Colon (tissue), 2 donors: ENCODE measurements around the gene LBHD2.

Experiments used
- FAIRE-seq: peaks from 2 replicates; lab custom pipeline; 2012; peaks lifted over from hg19 to GRCh38; lab: Jason Lieb, UNC
- donor health status: control.
- donor health status: control.

LBHD2 gene

GRCh38 chr14:103091041-103091882 lies 7.3 kb downstream of the LBHD2 start:
- no peak for FAIRE-seq

DNA sequence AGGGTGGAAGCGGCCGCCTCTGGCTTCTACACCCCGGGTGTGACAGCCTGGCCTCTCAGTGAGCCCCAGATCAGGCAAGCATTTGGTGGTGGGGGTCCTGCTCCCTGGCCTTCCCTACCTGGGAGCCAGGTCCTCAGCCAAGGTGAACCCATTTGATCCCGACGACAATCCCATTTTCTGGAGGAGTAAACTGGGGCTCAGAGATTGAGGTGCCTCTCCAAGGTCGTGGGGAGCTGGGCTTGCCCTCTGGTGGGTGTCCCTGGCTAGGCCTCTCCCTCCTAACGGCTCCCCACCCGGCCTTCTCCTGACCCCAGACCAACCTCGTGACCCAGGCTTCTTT lies 7.8 kb downstream of the LBHD2 start:
- no peak for FAIRE-seq

- no peak for FAIRE-seq
Measured at GRCh38 chr14:103093856-103094405, 9.9 kb downstream of the LBHD2 start.

- no peak for FAIRE-seq
Measured at GRCh38 chr14:103094406-103095209, 10.6 kb downstream of the LBHD2 start, which contains the start of gene EXOC3L4. TSS of gene EXOC3L4 (plus strand) at chr14:103094725. CDS start at chr14:103100220, 5,495 bp downstream.

DNA sequence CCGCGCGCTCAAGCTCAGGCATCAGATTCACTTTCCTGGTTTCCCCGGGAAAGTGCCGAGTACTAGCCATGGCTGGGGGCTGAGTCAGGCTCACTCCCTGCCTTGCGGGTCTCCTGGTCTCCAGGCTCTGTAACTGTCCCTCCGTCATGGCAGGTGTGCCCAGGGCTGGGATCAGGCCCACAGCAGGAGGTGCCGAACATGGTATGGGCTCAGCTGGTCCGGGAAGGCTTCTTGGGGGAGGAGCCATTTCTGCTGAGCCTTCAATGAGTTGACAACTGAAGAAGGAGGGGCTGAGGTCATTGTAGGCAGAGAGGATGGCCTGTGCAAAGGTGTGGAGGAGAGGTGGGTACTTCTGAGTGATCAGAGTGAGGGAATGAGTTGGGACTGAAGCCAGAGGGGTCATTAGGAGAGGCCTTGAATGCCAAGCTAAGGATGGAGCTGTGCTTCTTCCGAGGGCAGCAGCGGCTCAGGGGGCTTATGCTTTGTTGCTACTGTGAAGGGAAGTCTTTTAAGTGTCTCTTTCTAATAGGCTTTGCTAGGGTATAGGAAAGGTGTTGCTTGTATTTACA lies 11.3 kb downstream of the LBHD2 start:
- no peak for FAIRE-seq

GRCh38 chr14:103096387-103096786 lies 12.4 kb downstream of the LBHD2 start:
- FAIRE-seq: no peak

GRCh38 chr14:103097244-103097993 lies 13.4 kb downstream of the LBHD2 start:
- FAIRE-seq: no peak

- no peak for FAIRE-seq
Measured at GRCh38 chr14:103097994-103098957, 14.3 kb downstream of the LBHD2 start.

- FAIRE-seq: no peak
Measured at GRCh38 chr14:103099081-103099732, 15.2 kb downstream of the LBHD2 start.

- FAIRE-seq: no peak
Measured at GRCh38 chr14:103099733-103100280, 15.8 kb downstream of the LBHD2 start.

GRCh38 chr14:103100281-103101121 lies 16.5 kb downstream of the LBHD2 start:
- FAIRE-seq: no peak

GRCh38 chr14:103101257-103101962 lies 17.4 kb downstream of the LBHD2 start:
- no peak for FAIRE-seq

DNA sequence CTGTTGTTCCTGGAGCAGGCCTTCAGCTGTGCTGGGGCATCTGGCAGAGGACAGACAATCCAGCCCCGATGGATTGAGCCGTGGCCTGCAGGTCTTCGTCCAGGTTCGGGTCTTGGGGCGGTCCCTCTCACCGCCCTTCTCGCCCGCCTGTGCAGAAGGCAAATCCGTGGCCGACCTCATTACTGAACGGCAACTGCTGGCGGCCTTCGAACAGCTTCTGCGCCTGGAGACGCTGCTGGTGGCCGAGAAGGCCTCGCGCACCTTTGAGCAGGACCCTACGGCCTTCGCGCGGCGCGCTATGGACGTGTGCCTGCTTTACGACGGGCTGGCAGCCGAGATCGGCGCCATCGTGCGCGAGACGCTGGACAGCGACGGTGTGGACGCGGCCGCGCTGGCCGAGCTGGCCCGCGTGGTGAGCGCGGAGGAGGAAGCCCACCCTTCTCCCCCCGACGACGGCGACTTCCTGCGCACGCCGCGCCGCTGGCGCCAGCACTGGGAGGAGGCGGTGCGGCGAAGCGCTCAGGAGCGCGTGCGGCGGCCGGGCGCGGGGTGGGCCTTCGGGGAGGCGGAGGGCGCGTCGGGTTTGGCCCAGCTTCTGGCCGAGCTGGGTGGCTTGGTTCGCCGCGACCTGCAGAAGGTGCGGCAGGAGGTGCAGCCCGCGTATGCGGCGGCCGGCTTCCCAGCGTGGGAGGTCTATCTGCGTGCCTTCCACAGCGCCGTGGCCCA lies 18.1 kb downstream of the LBHD2 start:
- no peak for FAIRE-seq

DNA sequence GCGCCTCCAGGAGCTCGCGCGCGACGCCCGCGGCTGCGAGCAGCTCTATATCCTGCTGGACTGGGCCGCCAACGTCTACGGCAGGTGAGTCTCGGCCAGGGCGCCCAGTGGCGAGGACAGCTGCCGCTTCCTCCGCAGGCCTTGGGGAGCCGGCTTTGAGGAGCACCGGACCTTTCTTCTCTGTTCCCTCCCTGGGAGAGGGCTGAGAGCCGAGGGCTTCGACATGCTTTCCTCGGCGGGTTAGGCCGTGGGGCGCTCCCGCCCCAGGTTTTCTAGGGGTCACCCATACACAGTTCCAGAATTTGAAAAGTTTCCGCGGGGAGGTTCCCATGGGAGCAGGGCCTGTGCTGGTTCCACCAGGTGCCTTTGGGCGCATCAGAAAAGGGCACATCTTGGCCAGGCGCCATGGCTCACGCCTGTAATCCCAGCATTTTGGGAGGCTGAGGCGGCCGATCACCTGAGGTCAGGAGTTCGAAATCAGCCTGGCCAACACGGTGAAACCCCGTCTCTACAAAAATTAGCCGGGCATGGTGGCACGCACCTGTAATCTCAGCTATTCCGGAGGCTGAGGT lies 18.8 kb downstream of the LBHD2 start:
- no peak for FAIRE-seq

DNA sequence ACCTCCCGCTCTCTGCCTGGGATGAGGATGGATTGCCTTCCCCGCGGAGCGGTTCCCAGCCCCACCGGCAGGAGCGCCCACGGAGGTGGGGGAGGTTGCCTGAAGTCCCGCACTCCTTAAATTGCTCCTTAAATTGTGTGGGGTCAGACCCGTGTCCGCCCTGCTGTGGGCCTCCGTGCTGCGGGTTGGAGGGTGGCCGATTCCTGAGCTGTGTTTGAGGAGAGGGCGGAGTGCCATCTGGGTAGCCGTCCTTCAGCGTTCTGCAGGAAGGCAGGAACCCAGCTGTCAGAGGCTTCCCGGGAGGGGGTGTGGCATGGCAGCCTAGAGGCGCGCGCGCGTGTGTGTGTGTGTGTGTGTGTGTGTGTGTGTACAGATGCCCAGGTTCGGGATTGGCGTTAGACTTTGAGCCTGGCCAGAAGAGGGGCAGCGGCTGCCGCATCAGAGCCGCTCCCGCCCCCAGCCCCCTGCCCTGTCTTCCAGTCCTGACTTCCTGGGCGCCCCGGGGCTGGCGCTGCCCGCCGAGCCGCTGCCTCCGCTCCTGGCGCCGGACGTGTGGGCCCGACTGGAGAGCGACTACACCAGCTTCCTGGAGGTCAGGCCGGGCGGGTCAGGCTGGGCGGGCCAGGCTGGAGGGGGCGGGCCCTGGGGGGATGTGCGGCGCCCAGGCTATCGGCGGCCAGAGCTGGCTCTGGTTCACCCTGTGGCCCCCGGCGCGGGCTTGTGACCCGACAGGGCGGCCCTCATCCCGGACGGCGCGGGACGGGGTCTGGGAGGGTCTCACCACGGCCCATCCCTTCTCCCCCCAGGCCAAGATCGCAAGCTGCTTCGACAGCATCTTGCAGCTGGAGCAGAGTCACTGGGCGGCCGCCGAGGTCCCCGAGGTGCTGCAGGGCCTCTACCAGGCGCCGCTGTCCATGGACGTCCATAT lies 19.7 kb downstream of the LBHD2 start:
- no peak for FAIRE-seq

DNA sequence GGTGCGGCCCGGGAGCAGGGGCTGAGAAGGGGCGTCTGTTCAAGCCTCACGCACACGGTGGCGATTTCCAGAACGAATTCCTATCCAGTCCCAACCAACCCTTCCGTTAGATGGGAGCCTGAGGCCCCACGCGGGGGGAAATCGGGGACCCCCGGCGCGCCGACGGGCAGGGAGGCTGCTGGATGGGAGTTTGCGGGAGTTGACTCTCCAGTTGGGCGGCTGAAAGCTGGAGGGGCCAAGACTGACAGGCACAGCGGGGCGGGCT lies 20.3 kb downstream of the LBHD2 start:
- no peak for FAIRE-seq
